IPS-15b (cell line): ENCODE data around the gene EML6.

Experiments used
- H3K27me3 ChIP-seq: one replicate; pipeline ENCODE4 v1.6.1; 2013; ENCODE audit warnings: low read length; ENCODE audit not compliant: control insufficient read depth, insufficient read depth
- H3K36me3 ChIP-seq: one replicate; pipeline ENCODE4 v1.6.1; 2013; ENCODE audit warnings: low read length; ENCODE audit not compliant: control insufficient read depth, insufficient read depth
- H3K4me1 ChIP-seq: one replicate; pipeline ENCODE4 v1.6.1; 2013; ENCODE audit warnings: mild to moderate bottlenecking, low read length; ENCODE audit not compliant: control insufficient read depth, insufficient read depth
- H3K4me3 ChIP-seq: one replicate; pipeline ENCODE4 v1.5.1; 2013; ENCODE audit warnings: low read depth, low read length
- H3K9ac ChIP-seq: one replicate; pipeline ENCODE4 v1.6.1; 2013; ENCODE audit warnings: low read depth, mild to moderate bottlenecking, low read length
- H3K9me3 ChIP-seq: one replicate; pipeline ENCODE4 v1.6.1; 2013; ENCODE audit warnings: mild to moderate bottlenecking, low read length; ENCODE audit not compliant: control insufficient read depth, insufficient read depth

The EML6 gene

DNA sequence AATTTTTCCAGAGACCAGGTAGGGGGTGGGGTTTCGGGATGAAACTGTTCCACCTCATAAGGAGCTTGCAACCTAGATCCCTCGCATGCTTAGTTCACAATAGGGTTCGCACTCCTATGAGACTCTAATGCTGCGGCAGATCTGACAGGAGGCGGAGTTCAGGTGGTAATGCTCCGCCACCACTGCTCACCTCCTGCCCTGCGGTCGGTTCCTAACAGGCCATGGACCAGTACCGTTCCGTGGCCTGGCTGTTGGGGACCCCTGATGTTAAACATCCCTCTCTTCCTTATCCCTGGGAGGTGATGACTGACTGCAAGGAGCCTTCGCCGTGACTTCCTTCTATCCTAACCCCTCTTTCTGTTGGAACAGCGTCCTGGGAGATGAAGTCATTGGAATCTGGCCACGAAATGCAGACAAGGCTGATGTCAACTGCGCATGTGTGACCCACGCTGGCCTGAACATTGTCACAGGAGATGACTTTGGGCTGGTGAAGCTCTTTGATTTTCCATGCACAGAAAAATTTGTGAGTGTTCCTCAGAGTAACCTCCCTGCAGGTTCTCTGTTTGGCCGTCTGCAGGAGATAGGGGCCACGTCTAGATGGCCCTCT lies 244.4 kb downstream of the EML6 start:
- Histone ChIP-seq H3K9ac (no peak overlapping the region), H3K4me3 (no peak overlapping the region), H3K9me3 (no peaks in the 10 kb centered on the region), H3K36me3 (peaks cover 7% of the 10 kb centered on the region), H3K4me1 (no peaks in the 10 kb centered on the region), H3K27me3 (no peaks in the 10 kb centered on the region)

DNA sequence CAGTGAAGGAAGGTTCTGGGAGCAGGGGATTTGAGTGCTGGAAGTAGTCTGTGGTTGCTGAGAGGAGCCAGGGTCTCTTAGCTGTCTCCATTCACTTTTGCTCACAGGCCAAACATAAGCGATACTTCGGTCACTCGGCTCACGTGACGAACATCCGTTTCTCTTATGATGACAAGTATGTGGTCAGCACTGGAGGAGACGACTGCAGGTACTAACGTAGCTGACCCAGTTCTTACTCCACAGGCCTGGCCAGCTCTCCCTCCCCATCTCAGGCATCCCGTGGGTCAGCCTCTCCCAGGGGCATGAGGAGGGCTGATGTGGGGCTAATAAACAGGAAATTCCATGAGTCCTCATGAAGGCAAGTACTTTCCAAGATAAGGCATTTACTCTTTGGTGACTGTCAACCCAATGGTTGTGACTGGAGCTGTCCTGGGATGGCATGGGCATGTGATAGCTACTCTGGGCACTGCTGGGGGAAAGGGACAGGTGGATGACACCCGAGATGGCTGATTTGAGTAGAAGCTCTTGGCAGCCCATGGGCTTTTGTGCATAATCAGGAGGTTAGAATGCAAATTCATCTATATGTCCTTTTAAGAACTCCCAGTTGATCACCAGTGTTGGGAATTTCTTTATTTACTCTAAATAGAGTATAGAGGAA lies 245.2 kb downstream of the EML6 start:
- Histone ChIP-seq H3K9me3 (no peaks in the 10 kb centered on the region), H3K9ac (no peak overlapping the region), H3K27me3 (no peaks in the 10 kb centered on the region), H3K36me3 (peaks cover 8% of the 10 kb centered on the region), H3K4me3 (no peak overlapping the region), H3K4me1 (no peaks in the 10 kb centered on the region)

DNA sequence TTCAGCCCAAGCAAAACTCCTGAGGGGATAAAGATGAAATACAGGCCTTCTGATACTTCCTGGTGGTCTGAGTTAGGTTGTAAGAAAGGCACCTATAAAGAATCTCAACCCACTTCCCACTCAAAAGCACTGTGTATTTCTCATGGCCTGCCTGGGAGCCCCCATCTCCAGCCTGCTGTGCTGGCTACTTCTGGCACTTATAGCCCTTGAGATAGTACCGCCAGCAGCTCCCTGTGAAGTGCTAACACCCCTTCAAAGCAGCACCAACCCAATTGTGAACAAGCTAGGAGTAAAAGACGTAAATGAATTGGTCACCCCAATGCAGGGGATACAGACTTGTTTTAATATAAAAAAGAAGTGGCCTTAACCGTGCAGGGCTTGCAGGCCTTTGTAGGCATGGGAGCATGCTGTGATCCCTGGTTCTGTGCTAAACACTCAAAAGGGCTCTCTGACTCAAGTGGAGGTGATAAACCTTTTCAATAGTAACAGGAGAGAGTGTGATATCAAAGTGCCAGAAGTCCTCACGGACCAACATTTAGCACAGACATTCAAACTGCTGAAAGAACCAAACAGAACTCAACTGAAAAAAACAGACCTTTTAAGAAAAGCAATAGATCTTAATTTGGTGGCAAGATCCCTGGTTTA lies 246.0 kb downstream of the EML6 start:
- no peaks in the 10 kb centered on the region for H3K4me1 ChIP-seq
- H3K9me3 ChIP-seq = no peaks in the 10 kb centered on the region
- H3K36me3 ChIP-seq = peaks cover 9% of the 10 kb centered on the region
- H3K9ac ChIP-seq = no peak overlapping the region
- no peak overlapping the region for H3K4me3 ChIP-seq
- H3K27me3 ChIP-seq = no peaks in the 10 kb centered on the region

DNA sequence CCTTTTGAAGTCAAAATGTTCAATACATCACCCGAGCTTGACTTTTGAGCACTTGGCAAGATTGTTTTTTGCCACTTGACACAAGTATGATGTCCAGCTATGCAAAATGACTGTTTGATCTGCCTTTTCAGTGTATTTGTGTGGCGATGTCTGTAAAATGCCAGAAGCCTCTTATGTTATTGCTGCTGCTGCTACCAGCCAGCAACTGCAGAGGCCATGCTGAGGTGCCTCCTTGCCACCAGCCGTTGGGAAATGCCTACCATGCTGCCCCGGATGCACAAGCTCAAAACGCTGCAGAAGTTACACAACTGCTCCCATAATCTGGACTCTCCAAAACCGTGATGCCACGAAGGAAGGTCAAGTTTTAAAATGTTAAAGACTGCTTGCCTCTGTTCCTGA lies 246.5 kb downstream of the EML6 start:
- no peaks in the 10 kb centered on the region for H3K4me1 ChIP-seq
- H3K36me3 ChIP-seq = peaks cover 8% of the 10 kb centered on the region
- no peaks in the 10 kb centered on the region for H3K9me3 ChIP-seq
- no peak overlapping the region for H3K4me3 ChIP-seq
- no peaks in the 10 kb centered on the region for H3K27me3 ChIP-seq
- H3K9ac ChIP-seq = no peak overlapping the region

DNA sequence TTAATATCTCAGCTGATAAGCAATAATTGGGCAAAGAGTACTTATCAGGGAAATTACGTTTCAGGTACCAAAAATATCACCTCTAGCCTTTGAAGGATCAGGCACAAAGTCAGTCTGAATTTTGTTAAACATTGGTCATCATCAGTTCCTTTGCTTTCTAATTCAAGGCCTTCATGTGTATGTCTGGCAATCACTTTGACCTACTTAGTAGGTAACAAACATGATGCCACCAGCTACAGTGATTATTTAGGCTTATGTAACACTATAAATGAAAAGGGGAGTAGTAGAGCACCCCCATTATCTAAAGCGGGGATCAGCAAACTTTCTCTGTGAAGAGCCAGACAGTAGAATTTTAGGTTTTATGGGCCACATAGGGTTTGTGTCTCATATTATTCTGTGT lies 251.7 kb downstream of the EML6 start:
- Histone ChIP-seq H3K27me3 (no peaks in the 10 kb centered on the region), H3K9ac (no peak overlapping the region), H3K4me1 (no peaks in the 10 kb centered on the region), H3K9me3 (no peaks in the 10 kb centered on the region), H3K4me3 (no peak overlapping the region), H3K36me3 (peaks cover 4% of the 10 kb centered on the region)

DNA sequence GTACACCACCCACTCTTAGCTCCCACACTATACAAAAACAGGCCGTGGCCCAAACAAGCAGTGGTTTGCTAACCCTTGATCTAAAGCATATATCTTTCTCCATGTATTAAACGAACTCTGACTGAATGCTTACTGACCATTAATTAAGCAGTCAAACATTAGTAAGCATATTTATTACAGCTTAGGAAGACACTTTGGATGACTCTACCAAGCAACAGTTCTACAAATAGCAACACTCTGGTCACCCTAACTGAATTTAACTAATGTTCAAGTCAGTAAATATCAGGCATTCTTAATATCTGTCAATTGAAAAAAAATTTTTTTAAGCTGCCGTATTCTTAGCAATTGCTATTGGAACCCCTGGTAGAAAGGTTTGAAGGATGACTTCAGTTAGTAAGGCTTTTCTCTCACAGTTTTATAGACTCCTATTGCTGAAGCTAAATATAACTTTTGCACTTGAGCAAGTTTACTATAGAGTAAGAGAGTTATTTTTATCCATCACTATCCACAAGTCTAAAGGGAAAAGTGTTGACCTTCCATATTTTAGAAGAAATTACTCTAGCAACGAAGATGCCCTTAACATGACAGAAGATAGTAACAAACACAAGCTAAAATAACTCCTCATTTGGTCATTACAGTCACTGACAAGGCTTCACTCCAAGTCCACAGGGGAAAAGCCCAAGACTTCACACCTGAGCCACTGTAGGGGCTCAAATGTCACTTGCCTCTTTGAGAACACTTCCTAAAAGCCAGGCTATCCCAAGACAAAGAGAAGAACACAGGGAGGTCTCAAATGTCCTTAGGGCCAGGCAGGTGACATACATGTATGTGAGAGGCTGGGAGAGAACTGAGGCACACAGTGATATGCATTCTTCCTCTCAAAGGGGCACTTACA lies 252.4 kb downstream of the EML6 start:
- peaks cover 4% of the 10 kb centered on the region for H3K36me3 ChIP-seq
- H3K27me3 ChIP-seq = no peaks in the 10 kb centered on the region
- H3K4me1 ChIP-seq = no peaks in the 10 kb centered on the region
- no peak overlapping the region for H3K9ac ChIP-seq
- H3K4me3 ChIP-seq = no peak overlapping the region
- no peaks in the 10 kb centered on the region for H3K9me3 ChIP-seq

DNA sequence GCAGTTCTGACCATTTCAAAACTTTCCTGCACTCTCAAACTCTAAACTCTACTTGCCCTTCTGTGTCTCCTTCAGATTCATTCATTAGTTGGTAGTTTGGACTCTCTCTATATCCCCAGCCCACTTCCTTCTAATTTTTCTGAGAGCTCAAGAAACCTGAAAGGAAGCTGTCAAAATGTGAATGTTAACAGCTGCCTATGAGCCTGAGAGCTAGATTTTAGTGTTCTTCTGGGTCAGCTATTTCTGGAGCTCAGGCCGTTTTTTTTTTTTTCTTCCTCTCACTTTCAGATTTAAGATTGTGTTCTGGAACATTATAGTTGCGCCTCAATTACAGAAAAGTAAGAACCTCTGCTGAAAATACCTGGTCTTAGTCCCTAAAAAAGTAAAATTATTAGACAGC lies 253.7 kb downstream of the EML6 start:
- H3K9me3 ChIP-seq = no peaks in the 10 kb centered on the region
- H3K36me3 ChIP-seq = peaks cover 4% of the 10 kb centered on the region
- H3K4me1 ChIP-seq = no peaks in the 10 kb centered on the region
- no peak overlapping the region for H3K4me3 ChIP-seq
- no peak overlapping the region for H3K9ac ChIP-seq
- no peaks in the 10 kb centered on the region for H3K27me3 ChIP-seq

DNA sequence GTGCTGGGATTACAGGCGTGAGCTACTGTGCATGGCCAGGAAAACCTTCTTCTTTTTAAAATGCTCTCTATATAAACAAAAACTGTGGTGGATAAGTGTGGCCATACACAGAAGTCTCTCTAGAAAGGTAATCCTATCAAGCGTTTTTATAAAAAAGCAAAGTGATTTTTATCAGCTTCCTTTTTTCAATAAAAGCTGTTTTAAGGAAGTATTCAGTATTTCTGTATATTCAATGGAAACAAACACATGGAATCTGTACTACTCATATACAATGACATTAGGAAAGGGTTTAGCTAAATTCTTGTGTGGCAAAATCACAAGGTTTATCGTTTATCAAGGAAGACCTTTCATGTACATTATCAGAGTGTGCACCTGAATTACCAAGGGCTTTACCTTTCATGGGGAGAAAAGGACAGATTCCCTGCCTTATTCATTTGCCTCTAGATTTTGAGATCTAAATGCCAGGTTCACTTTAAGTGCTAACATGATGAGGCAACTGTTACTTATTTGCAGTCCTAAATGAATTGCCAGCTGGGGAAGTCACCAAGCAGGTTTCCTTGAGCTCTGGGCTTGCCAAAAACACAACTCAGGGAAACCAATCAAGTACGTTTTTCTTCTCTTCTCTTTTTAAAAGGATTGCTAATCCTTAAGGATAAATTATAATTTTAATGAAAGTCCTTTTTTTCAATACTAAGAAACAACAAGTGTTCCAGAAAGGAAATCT lies 256.0 kb downstream of the EML6 start:
- Histone ChIP-seq H3K9me3 (no peaks in the 10 kb centered on the region), H3K4me1 (no peaks in the 10 kb centered on the region), H3K36me3 (no peaks in the 10 kb centered on the region), H3K27me3 (no peaks in the 10 kb centered on the region), H3K4me3 (no peak overlapping the region), H3K9ac (no peak overlapping the region)

DNA sequence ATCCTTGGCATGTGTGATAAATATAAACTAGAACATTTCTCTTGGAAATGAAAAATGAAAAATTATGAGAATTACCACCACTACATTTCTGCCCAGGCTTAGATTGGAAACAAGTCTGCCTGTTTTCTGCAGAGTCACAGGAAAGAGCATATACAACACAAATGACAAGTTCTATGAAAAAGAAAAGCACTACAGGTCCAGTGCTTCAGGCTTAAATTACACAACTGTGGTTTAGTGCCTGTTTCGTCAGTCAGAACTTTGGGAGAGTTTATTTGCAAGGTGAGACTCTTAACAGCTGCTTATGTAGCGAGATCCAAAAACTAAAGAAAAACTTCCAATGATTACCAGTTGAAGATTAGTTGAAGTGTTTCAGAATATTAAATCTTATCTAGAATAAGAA lies 257.9 kb downstream of the EML6 start:
- Histone ChIP-seq H3K9me3 (no peaks in the 10 kb centered on the region), H3K4me1 (no peaks in the 10 kb centered on the region), H3K9ac (no peak overlapping the region), H3K36me3 (no peaks in the 10 kb centered on the region), H3K4me3 (no peak overlapping the region), H3K27me3 (no peaks in the 10 kb centered on the region)

DNA sequence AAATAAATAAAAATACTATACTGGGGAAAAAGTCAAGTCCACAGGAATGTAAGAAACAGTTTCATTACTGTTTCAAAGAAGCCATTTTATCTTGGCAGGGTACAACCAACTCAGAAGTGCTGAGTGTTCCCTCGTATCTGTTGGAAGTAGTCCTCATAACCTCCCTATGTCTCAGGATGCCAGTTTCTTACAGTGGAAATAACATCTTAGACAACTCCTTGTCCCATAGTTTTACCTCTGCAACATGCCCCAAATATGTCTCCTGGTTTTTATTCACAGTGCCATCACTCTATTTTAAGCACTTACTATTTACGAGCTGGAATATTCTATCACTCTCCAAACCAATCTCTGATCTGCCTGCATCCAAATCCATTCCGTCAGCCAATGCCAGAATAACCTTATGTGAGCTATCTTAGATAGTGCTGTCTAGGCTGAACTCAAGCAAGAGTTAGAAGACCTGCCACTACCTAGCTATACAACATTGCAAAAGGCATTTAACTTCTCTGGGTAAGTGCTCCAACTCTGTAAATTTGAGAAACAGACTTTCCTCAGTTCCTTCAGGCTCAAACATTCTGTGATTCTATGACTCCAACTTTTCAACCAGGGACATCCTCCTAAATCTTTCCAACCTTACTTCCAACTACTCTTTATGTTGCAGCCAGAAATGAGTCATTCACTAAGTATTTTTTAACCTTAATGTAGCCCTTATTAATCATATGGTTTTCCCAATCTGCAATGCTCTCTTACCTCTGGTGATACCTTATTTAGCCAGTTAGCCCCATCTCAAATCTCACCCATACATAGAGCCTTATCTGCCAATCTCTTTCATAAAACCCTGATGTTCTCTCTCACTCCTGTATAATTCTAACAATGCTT lies 260.1 kb downstream of the EML6 start:
- Histone ChIP-seq H3K27me3 (no peaks in the 10 kb centered on the region), H3K9me3 (no peaks in the 10 kb centered on the region), H3K4me1 (no peaks in the 10 kb centered on the region), H3K9ac (no peak overlapping the region), H3K36me3 (no peaks in the 10 kb centered on the region), H3K4me3 (no peak overlapping the region)
